Measurements from ENCODE around the gene UBXN11. TPM values are rescaled to one million over a fixed set of nuclear protein-coding genes. Genes with fewer than 3 reads are reported as not detected.
A peak's percentile ranks its signal among the peaks of the same experiment; 100 is the strongest.

UBXN11 gene
- total and polyA plus RNA-seq, 2 of the 13 experiments (the other 11 are each of a cell fraction or from before 2014, with no cell fraction given), result 9.3 to 10.4 TPM

- peak; percentile 35; the same call in 1 of the 2 replicates for TF ChIP-seq PRDM10 (CRISPR knock-in tag; IDR thresholded peaks at IDR 0.05; ENCODE audit: low read depth)
- no peak; the same call in 1 of the 2 replicates for TF ChIP-seq KMT2B (CRISPR knock-in tag; IDR thresholded peaks at IDR 0.05)
- peak; percentile 29; the same call in 1 of the 2 replicates for TF ChIP-seq POGZ (CRISPR knock-in tag; IDR thresholded peaks at IDR 0.05)
- TF ChIP-seq ZNF574 (CRISPR knock-in tag; IDR thresholded peaks at IDR 0.05), result no peak; the same call in none of the 2 replicates
- TF ChIP-seq MBD4 (IDR thresholded peaks at IDR 0.05; ENCODE audit: borderline replicate concordance, low read length), result no peak
- no peak for TF ChIP-seq ZNF775 (CRISPR knock-in tag; IDR thresholded peaks at IDR 0.05; ENCODE audit: borderline replicate concordance)
- 0 out of 2 replicates have a peak, but pooled peaks have one; percentile 27 for TF ChIP-seq CBX5 (CRISPR knock-in tag; IDR thresholded peaks at IDR 0.05; ENCODE audit: borderline replicate concordance)
- TF ChIP-seq GATAD2A (CRISPR knock-in tag; IDR thresholded peaks at IDR 0.05), result peak; percentile 64
- TF ChIP-seq SNAI1 (CRISPR knock-in tag; IDR thresholded peaks at IDR 0.05; ENCODE audit: borderline replicate concordance), result no peak; the same call in 1 of the 2 replicates
- peak; percentile 64; the same call in 1 of the 2 replicates for TF ChIP-seq ZNF501 (CRISPR knock-in tag; IDR thresholded peaks at IDR 0.05)
- 0 out of 2 replicates have a peak, but pooled peaks have one; percentile 37 for TF ChIP-seq ELF4 (CRISPR knock-in tag; IDR thresholded peaks at IDR 0.05; ENCODE audit: borderline replicate concordance)
- TF ChIP-seq AGO2 (optimal IDR thresholded peaks at IDR 0.05; ENCODE audit: low read depth, low read length), result peak; percentile 64
- TF ChIP-seq CAMTA2 (CRISPR knock-in tag; IDR thresholded peaks at IDR 0.05; ENCODE audit: borderline replicate concordance), result 0 out of 2 replicates have a peak, but pooled peaks have one; percentile 88
- peak; percentile 26; the same call in 1 of the 2 replicates for TF ChIP-seq ELF3 (CRISPR knock-in tag; IDR thresholded peaks at IDR 0.05)
- TF ChIP-seq NFATC3 (CRISPR knock-in tag; IDR thresholded peaks at IDR 0.05), result no peak
- no peak for TF ChIP-seq MLXIP (CRISPR knock-in tag; IDR thresholded peaks at IDR 0.05; ENCODE audit: borderline replicate concordance)
- TF ChIP-seq SIN3B (IDR thresholded peaks at IDR 0.05; ENCODE audit: low read length), result no peak
- TF ChIP-seq GLI4 (CRISPR knock-in tag; IDR thresholded peaks at IDR 0.05; ENCODE audit: borderline replicate concordance), result no peak
- TF ChIP-seq TAF1 (CRISPR knock-in tag; IDR thresholded peaks at IDR 0.05), result peak; percentile 86
- no peak for TF ChIP-seq NR2F1 (CRISPR knock-in tag; IDR thresholded peaks at IDR 0.05)
Observed at GRCh38 chr1:26233903-26234643, 72.4 kb downstream of the UBXN11 start, which contains the start of gene CEP85 (continued).
